ENCODE results near the gene ARAF. TPM values are rescaled to one million over a fixed set of nuclear protein-coding genes. Genes with fewer than 3 reads are reported as not detected.

ARAF gene
- total RNA-seq, 1 experiment from 2014 or later = 20.3 TPM

- no peak for DNase-seq (ENCODE audit: low read depth)
Measured at GRCh38 chrX:47620303-47620685, 59.3 kb downstream of the ARAF start.

Other genes starting within 250 kb of the ARAF start
- gene ZNF157, start 190.6 kb upstream of the ARAF start, total RNA-seq (2014; rRNA removed; shearing (Covaris generic)) = 0.06 TPM in 1 of 2 replicates, not detected in the other
- 4.8 and 24.6 TPM in 2 replicates for gene ZNF41, start 78.0 kb upstream of the ARAF start, total RNA-seq (2014; rRNA removed; shearing (Covaris generic))
- 97.1 and 133 TPM in 2 replicates for gene TIMP1, start 21.2 kb downstream of the ARAF start, total RNA-seq (2014; rRNA removed; shearing (Covaris generic))
- gene SYN1, start 58.7 kb downstream of the ARAF start, total RNA-seq (2014; rRNA removed; shearing (Covaris generic)) = not detected in 2 replicates
- gene CFP, start 68.7 kb downstream of the ARAF start, total RNA-seq (2014; rRNA removed; shearing (Covaris generic)) = 0.74 TPM in 1 of 2 replicates, not detected in the other
- 24.9 and 32.2 TPM in 2 replicates for gene ELK1, start 89.4 kb downstream of the ARAF start, total RNA-seq (2014; rRNA removed; shearing (Covaris generic))
- 145 TPM in 2 replicates for gene UXT, start 98.0 kb downstream of the ARAF start, total RNA-seq (2014; rRNA removed; shearing (Covaris generic))

Measured in Daoy (cell line).